Endothelial cell of umbilical vein (primary cell): ENCODE measurements around the gene SH3GL3. TPM values are rescaled to one million over a fixed set of nuclear protein-coding genes. Genes with fewer than 3 reads are reported as not detected.

Source experiments
- BruUV-seq: library from RNA; stranded (reverse); fragments of 400-500 nt; replicated peaks from 2 replicates; lab custom pipeline; 2021; lab: Mats Ljungman, UMichigan
- CTCF ChIA-PET: fragments of 300-600, 350-600 bp; sonication (Branson Sonifier 250); formaldehyde crosslinking; loops from one replicate; lab custom pipeline; 2021; ENCODE audit warnings: antibody characterized with exemption, inconsistent platforms; lab: Charles Lee
- POLR2A ChIA-PET: fragments of 300-600, 350-600 bp; sonication (Branson Sonifier 250); formaldehyde crosslinking; loops from one replicate; lab custom pipeline; 2021; ENCODE audit warnings: antibody characterized with exemption, inconsistent platforms; lab: Charles Lee
- DNase-seq: peaks from one replicate; pipeline ENCODE4 v3.0.0-alpha.2; 2011; ENCODE audit warnings: low read depth, low spot score
- FAIRE-seq: peaks from 2 replicates; lab custom pipeline; 2011; peaks lifted over from hg19 to GRCh38; lab: Jason Lieb, UNC
- H2AFZ ChIP-seq: 2 replicates; pipeline ENCODE4 v1.6.0; 2012; ENCODE audit warnings: low read depth, low read length, control low read depth, inconsistent platforms
- H3K27ac ChIP-seq: 2 replicates; pipeline ENCODE4 v1.5.1; 2011; ENCODE audit warnings: low read depth, mild to moderate bottlenecking, control low read depth, low read length, moderate library complexity; ENCODE audit not compliant: insufficient read depth
- H3K27me3 ChIP-seq, 2 experiments: 2 replicates each; pipeline versions ENCODE4 v1.6.0 to v1.6.1; 2011; ENCODE audit warnings: low read length in 2 of 2, mixed read lengths in 1 of 2; ENCODE audit not compliant: control insufficient read depth in 2 of 2, insufficient read depth in 2 of 2
- H3K36me3 ChIP-seq, 2 experiments: 2 replicates in 1 of 2; 3 replicates in 1 of 2; pipeline ENCODE4 v1.5.1; 2011; ENCODE audit warnings: low read length in 2 of 2, mild to moderate bottlenecking in 1 of 2, moderate library complexity in 1 of 2; ENCODE audit not compliant: control insufficient read depth in 2 of 2, insufficient read depth in 2 of 2; ENCODE audit errors: extremely low read depth in 1 of 2
- H3K4me1 ChIP-seq: 3 replicates; pipeline ENCODE4 v1.5.1; 2011; ENCODE audit warnings: mild to moderate bottlenecking, low read length; ENCODE audit not compliant: control insufficient read depth, insufficient read depth; ENCODE audit errors: extremely low read depth
- H3K4me2 ChIP-seq: 2 replicates; pipeline ENCODE4 v1.6.1; 2011; ENCODE audit warnings: low read length, control low read depth, mixed read lengths; ENCODE audit not compliant: insufficient read depth
- H3K4me3 ChIP-seq, 3 experiments: fragments of 200-600 bp in 1 of 3; sonication (generic), shearing (Covaris generic) in 1 of 3; replicated peaks in 1 of 3; 2 replicates each; pipeline ENCODE4 v1.5.1; 2011 to 2016; ENCODE audit warnings: control low read depth in 3 of 3, low read length in 3 of 3, mild to moderate bottlenecking in 2 of 3, inconsistent platforms in 1 of 3, low read depth in 1 of 3, moderate library complexity in 1 of 3; ENCODE audit not compliant: insufficient read depth in 1 of 3
- H3K79me2 ChIP-seq: 2 replicates; pipeline ENCODE4 v1.6.0; 2012; ENCODE audit warnings: low read length, inconsistent platforms; ENCODE audit not compliant: control insufficient read depth, insufficient read depth
- H3K9ac ChIP-seq: replicated peaks from 2 replicates; pipeline ENCODE3; 2011; ENCODE audit warnings: low read length, control low read depth; ENCODE audit not compliant: insufficient read depth; ENCODE audit errors: extremely low read depth
- H3K9me1 ChIP-seq: replicated peaks from 3 replicates; pipeline ENCODE4 v1.6.0; 2011; ENCODE audit warnings: mild to moderate bottlenecking, low read length; ENCODE audit not compliant: control insufficient read depth, insufficient read depth; ENCODE audit errors: extremely low read depth
- H3K9me3 ChIP-seq: replicated peaks from 2 replicates; pipeline ENCODE4 v1.5.1; 2012; ENCODE audit warnings: low read length, inconsistent platforms; ENCODE audit not compliant: control insufficient read depth, insufficient read depth
- H4K20me1 ChIP-seq: replicated peaks from 2 replicates; pipeline ENCODE3; 2011; ENCODE audit warnings: mild to moderate bottlenecking, low read length; ENCODE audit not compliant: control insufficient read depth, insufficient read depth; ENCODE audit errors: extremely low read depth
- CTCF ChIP-seq, 2 donors: IDR thresholded peaks; 1 replicate in 1 of 2; 2 replicates in 1 of 2; pipeline ENCODE4 v1.5.1; 2011; ENCODE audit warnings: low read length in 2 of 2, mild to moderate bottlenecking in 2 of 2, moderate library complexity in 2 of 2, control low read depth in 1 of 2, inconsistent platforms in 1 of 2, low read depth in 1 of 2; ENCODE audit not compliant: insufficient read depth in 1 of 2; ENCODE audit errors: extremely low read depth in 1 of 2
- EZH2 ChIP-seq: IDR thresholded peaks from 2 replicates; pipeline ENCODE4 v1.6.1; 2012; ENCODE audit warnings: borderline replicate concordance, low read depth, mild to moderate bottlenecking, moderate library complexity, low read length, inconsistent platforms; ENCODE audit not compliant: severe bottlenecking
- FOS ChIP-seq: IDR thresholded peaks from 2 replicates; pipeline ENCODE4 v1.6.1; 2011; ENCODE audit warnings: mild to moderate bottlenecking, low read length, moderate library complexity, borderline replicate concordance; ENCODE audit not compliant: insufficient read depth
- GATA2 ChIP-seq: IDR thresholded peaks from 2 replicates; pipeline ENCODE4 v1.7.0; 2011; ENCODE audit warnings: low read depth, mild to moderate bottlenecking, moderate library complexity, mixed read lengths, low read length; ENCODE audit not compliant: insufficient read length, insufficient read depth
- JUN ChIP-seq: IDR thresholded peaks from 2 replicates; pipeline ENCODE4 v1.6.1; 2011; ENCODE audit warnings: borderline replicate concordance, low read depth; ENCODE audit not compliant: insufficient read length, insufficient read depth
- MAX ChIP-seq: IDR thresholded peaks from 2 replicates; pipeline ENCODE4 v1.6.1; 2011; ENCODE audit not compliant: insufficient read depth, insufficient read length
- MYC ChIP-seq: IDR thresholded peaks from one replicate; pipeline ENCODE4 v1.6.1; 2011; ENCODE audit warnings: mild to moderate bottlenecking, low read depth, low read length
- POLR2A ChIP-seq: IDR thresholded peaks from 2 replicates; pipeline ENCODE4 v1.6.1; 2012; ENCODE audit warnings: low read depth, mild to moderate bottlenecking, control low read depth, low read length
- POLR2AphosphoS5 ChIP-seq: IDR thresholded peaks from 2 replicates; pipeline ENCODE4 v1.6.1; 2012; ENCODE audit warnings: low read depth, mild to moderate bottlenecking, control low read depth, low read length, moderate library complexity; ENCODE audit not compliant: insufficient read depth
- dilution Hi-C: fragments of 300-500 bp; cut with MboI; formaldehyde crosslinking; loops from one replicate; pipeline ENCODE4 v1.15.0; 2019; ENCODE audit warnings: low sequenced_read_pairs; ENCODE audit not compliant: extremely low pct_ligation_motif_present
- intact Hi-C: fragments of 100-400 bp; cut with micrococcal nuclease; formaldehyde crosslinking; loops from one replicate; pipeline ENCODE4 v1.10.0; 2022
- polyA plus RNA-seq, 4 experiments: library from polyadenylated mRNA; depleted of rRNA in 3 of 4; stranded (reverse) in 3 of 4; unstranded in 1 of 4; fragments of >200 nt; gene quantifications; 2 replicates each; pipeline versions ENCODE4 v1.2.1 to v1.2.3, GENCODE V29; 2011 to 2012; ENCODE audit warnings: missing spikeins in 1 of 4
- total RNA-seq: library from RNA; stranded (reverse); gene quantifications from 2 replicates; pipeline ENCODE4 v1.2.3, GENCODE V29; 2021

Gene SH3GL3
- total and polyA plus RNA-seq, 2 donors (not counting 3 experiments of a cell fraction or from before 2014, with no cell fraction given), result not detected

- Histone ChIP-seq H3K9me1 (no peaks in the 10 kb centered on the region), H3K79me2 (no peaks in the 10 kb centered on the region), H3K36me3 (no peaks in the 10 kb centered on the region), H3K27me3 (no peaks in the 10 kb centered on the region), H2AFZ (no peak overlapping the region), H4K20me1 (no peaks in the 10 kb centered on the region), H3K9me3 (no peaks in the 10 kb centered on the region), H3K9ac (no peak overlapping the region), H3K4me2 (no peak overlapping the region), H3K27ac (no peak overlapping the region), H3K4me3 (no peak overlapping the region), H3K4me1 (no peaks in the 10 kb centered on the region)
- FAIRE-seq (no peak), DNase-seq (no peak)
- intact Hi-C loops (no loop called here), dilution Hi-C loops (no loop called here)
- no peak for TF ChIP-seq MYC
- TF ChIP-seq POLR2AphosphoS5, result no peak
- TF ChIP-seq GATA2, result no peak
- no peak for TF ChIP-seq CTCF (IDR thresholded peaks at IDR 0.05; ENCODE audit: extremely low read depth in 1 of 2, insufficient read depth in 1 of 2, low read depth in 1 of 2, low read length in 2 of 2)
- TF ChIP-seq JUN, result no peak
- no peak for TF ChIP-seq FOS
- POLR2A ChIA-PET, result no interaction called here
- BruUV-seq, result no TSS peak
- CTCF ChIA-PET, result interaction anchor here (0.7 to 1.6 kb wide), 2 partner anchors 11 to 18 kb away, joined by 3 to 4 read pairs; no protein-coding TSS in a partner anchor
Observed at GRCh38 chr15:83547168-83547567, 100.0 kb downstream of the SH3GL3 start.

GRCh38 chr15:83549623-83550022 lies 102.5 kb downstream of the SH3GL3 start:
- H3K79me2 ChIP-seq, result no peaks in the 10 kb centered on the region
- no peak overlapping the region for H3K4me2 ChIP-seq
- H3K9me1 ChIP-seq, result no peaks in the 10 kb centered on the region
- no peak for FAIRE-seq
- no peaks in the 10 kb centered on the region for H3K36me3 ChIP-seq
- TF ChIP-seq MAX, result no peak
- no peak for TF ChIP-seq MYC
- TF ChIP-seq GATA2, result no peak
- TF ChIP-seq POLR2A, result no peak
- no peak for TF ChIP-seq POLR2AphosphoS5
- TF ChIP-seq JUN, result no peak
- TF ChIP-seq CTCF (IDR thresholded peaks at IDR 0.05; ENCODE audit: extremely low read depth in 1 of 2, insufficient read depth in 1 of 2, low read depth in 1 of 2, low read length in 2 of 2), result no peak
- TF ChIP-seq EZH2, result no peak
- no peak for TF ChIP-seq FOS
- intact Hi-C loops (no loop called here), dilution Hi-C loops (no loop called here)
- H4K20me1 ChIP-seq, result no peaks in the 10 kb centered on the region
- ChIA-PET POLR2A (no interaction called here), CTCF (interaction anchor here (0.9 kb wide), 1 partner anchor 16 kb away, joined by 4 read pairs; no protein-coding TSS in a partner anchor)
- no peak for DNase-seq
- H3K9ac ChIP-seq, result no peak overlapping the region
- H3K27ac ChIP-seq, result no peak overlapping the region
- no peaks in the 10 kb centered on the region for H3K27me3 ChIP-seq
- no peak overlapping the region for H2AFZ ChIP-seq
- no peaks in the 10 kb centered on the region for H3K9me3 ChIP-seq
- no peak overlapping the region for H3K4me3 ChIP-seq
- H3K4me1 ChIP-seq, result no peaks in the 10 kb centered on the region
- no TSS peak for BruUV-seq
